GM10248 (cell line): ENCODE measurements around the gene GPR68.
"Not testable (repeated sequence)": the region's sequence is repeated elsewhere in the genome, so short reads cannot be mapped to it uniquely, and the experiment has no call there.

ENCODE experiments used
- CTCF ChIA-PET: fragments of 300-600 bp; sonication (Branson Sonifier 250); formaldehyde crosslinking; extraction: SDS; loops from one replicate; lab custom pipeline; 2021; ENCODE audit warnings: antibody characterized with exemption; lab: Yijun Ruan, JAX
- POLR2A ChIA-PET: fragments of 350-650 bp; sonication (Branson Sonifier 250); formaldehyde crosslinking; extraction: SDS; loops from one replicate; lab custom pipeline; 2020; ENCODE audit warnings: antibody characterized with exemption; lab: Yijun Ruan, JAX
- DNase-seq: peaks from one replicate; pipeline ENCODE4 v3.0.0; 2012; ENCODE audit errors: extremely low spot score
- TF ChIP-seq, protein P1 (sequence below): IDR thresholded peaks from 2 replicates; pipeline ENCODE4 v1.5.1; 2012; ENCODE audit warnings: mild to moderate bottlenecking, low read depth; ENCODE audit errors: extremely low read depth, missing control alignments, control extremely low read depth

Gene GPR68

DNA sequence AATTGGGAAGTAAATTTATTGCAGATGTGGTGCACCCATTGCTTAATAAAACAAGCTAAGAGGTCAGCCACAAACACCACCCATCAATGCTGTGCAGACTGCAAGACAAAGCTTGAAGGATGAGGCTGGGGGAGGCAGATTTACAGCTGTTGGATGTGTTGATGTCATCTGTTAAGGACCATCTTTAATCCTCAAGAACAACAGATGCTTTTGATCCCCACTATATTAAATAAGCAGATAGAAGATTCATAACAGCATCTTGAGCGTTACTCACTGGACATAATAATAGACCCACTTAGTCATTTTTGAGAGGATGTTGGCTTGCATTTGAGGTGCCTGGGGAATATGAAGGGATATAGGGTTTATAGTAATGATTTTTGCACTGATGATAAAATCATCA is 58.8 kb downstream of the GPR68 start:
- DNase-seq = no peak
- TF ChIP-seq, protein P1, sequence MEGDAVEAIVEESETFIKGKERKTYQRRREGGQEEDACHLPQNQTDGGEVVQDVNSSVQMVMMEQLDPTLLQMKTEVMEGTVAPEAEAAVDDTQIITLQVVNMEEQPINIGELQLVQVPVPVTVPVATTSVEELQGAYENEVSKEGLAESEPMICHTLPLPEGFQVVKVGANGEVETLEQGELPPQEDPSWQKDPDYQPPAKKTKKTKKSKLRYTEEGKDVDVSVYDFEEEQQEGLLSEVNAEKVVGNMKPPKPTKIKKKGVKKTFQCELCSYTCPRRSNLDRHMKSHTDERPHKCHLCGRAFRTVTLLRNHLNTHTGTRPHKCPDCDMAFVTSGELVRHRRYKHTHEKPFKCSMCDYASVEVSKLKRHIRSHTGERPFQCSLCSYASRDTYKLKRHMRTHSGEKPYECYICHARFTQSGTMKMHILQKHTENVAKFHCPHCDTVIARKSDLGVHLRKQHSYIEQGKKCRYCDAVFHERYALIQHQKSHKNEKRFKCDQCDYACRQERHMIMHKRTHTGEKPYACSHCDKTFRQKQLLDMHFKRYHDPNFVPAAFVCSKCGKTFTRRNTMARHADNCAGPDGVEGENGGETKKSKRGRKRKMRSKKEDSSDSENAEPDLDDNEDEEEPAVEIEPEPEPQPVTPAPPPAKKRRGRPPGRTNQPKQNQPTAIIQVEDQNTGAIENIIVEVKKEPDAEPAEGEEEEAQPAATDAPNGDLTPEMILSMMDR = no peak
- CTCF ChIA-PET = interaction anchor here (1.0 to 3.0 kb wide), 7 partner anchors 9 to 283 kb away, joined by 3 to 21 read pairs (median 6); no protein-coding TSS in a partner anchor
- POLR2A ChIA-PET = no interaction called here

DNA sequence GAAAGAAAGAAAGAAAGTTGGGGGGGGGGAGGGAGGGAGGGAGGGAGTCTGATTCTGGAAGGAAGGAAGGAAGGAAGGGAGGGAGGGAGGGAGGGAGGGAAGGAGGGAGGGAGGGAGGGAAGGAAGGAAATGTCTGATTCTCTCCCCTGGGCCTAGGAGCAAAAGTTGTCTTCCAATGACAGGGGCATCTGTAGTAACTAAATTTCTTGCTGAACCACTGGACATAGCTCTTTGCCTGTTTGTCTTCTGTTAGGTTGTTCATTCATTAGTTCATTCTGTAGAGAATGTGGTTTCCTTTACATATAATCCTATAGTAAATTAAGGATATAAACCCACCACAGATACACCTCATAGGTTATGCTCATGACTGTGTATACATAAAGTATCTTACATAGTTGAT is 59.9 kb downstream of the GPR68 start:
- TF ChIP-seq, protein P1 = no peak
- ChIA-PET POLR2A (no interaction called here), CTCF (interaction anchor here (1.0 to 3.0 kb wide), 5 partner anchors 8 to 19 kb away, joined by 3 to 21 read pairs (median 9); no protein-coding TSS in a partner anchor)
- DNase-seq = no peak

DNA sequence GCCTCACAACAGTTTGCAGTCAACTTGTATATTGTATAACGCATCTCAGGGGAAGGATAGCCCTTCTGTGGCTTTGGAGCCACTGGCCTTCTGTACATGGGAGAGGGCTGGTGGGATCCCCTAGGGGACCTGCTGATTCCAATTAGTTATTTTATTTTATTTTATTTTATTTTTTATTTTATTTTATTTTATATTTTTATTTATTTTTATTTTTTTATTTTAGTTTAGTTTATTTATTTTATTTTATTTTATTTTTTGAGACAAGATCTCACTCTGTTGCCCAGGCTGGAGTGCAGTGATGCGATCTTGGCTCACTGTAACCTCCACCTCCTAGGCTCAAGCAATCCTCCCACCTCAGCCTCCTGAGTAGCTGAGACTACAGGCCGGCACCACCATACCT is 61.8 kb downstream of the GPR68 start:
- POLR2A ChIA-PET = not testable (repeated sequence)
- CTCF ChIA-PET = interaction anchor here (0.9 kb wide), 1 partner anchor 11 kb away, joined by 3 read pairs; no protein-coding TSS in a partner anchor

More for the DNA sequence above, 61.8 kb downstream of the GPR68 start:
- DNase-seq = not testable (repeated sequence)
